RWPE1 (cell line): ENCODE data around the gene GALNTL6.
"Not testable (repeated sequence)": the region's sequence is repeated elsewhere in the genome, so short reads cannot be mapped to it uniquely, and the experiment has no call there.

ENCODE experiments used
- CTCF ChIA-PET: fragments of 350-600 bp; sonication (Branson Sonifier 250); formaldehyde crosslinking; extraction: SDS; loops from one replicate; lab custom pipeline; 2021; lab: Yijun Ruan, JAX
- POLR2A ChIA-PET: fragments of 400-600 bp; formaldehyde crosslinking; extraction: SDS; loops from one replicate; lab custom pipeline; 2020; ENCODE audit warnings: antibody characterized with exemption; ENCODE audit not compliant: low non-redundant PET; lab: Yijun Ruan, JAX
- DNase-seq: peaks from one replicate; pipeline ENCODE4 v3.0.0; 2012; ENCODE audit warnings: low spot score
- H3K27ac ChIP-seq: fragments of 450-650 bp; 2 replicates; pipeline ENCODE4 v1.5.1; 2017
- TF ChIP-seq, protein P1 (sequence below): fragments of 450-650 bp; conservative IDR thresholded peaks from 2 replicates; pipeline ENCODE4 v1.5.1; 2017; ENCODE audit warnings: low read depth, mild to moderate bottlenecking

The GALNTL6 gene

DNA sequence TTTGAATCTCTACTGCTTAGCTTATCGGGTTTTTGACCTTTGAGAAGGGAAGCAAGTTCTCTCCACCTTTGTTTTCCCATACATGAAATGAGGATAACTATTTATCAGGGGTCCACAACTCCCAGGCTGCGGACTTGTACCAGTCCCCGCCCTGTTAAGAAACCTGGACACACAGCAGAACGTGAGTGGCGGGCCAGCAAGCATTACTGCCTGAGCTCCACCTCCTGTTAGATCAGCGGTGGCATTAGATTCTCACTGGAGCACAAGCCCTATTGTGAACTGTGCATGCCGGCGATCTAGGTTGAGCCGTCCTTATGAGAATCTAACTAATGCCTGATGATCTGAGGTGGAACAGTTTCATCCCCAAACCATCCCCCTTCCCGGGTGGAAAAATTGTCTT, 579.5 kb downstream of the GALNTL6 start:
- no peak for DNase-seq
- ChIA-PET CTCF (no interaction called here), POLR2A (no interaction called here)
- no peak overlapping the region for H3K27ac ChIP-seq
- TF ChIP-seq, protein P1, sequence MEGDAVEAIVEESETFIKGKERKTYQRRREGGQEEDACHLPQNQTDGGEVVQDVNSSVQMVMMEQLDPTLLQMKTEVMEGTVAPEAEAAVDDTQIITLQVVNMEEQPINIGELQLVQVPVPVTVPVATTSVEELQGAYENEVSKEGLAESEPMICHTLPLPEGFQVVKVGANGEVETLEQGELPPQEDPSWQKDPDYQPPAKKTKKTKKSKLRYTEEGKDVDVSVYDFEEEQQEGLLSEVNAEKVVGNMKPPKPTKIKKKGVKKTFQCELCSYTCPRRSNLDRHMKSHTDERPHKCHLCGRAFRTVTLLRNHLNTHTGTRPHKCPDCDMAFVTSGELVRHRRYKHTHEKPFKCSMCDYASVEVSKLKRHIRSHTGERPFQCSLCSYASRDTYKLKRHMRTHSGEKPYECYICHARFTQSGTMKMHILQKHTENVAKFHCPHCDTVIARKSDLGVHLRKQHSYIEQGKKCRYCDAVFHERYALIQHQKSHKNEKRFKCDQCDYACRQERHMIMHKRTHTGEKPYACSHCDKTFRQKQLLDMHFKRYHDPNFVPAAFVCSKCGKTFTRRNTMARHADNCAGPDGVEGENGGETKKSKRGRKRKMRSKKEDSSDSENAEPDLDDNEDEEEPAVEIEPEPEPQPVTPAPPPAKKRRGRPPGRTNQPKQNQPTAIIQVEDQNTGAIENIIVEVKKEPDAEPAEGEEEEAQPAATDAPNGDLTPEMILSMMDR = no peak

DNA sequence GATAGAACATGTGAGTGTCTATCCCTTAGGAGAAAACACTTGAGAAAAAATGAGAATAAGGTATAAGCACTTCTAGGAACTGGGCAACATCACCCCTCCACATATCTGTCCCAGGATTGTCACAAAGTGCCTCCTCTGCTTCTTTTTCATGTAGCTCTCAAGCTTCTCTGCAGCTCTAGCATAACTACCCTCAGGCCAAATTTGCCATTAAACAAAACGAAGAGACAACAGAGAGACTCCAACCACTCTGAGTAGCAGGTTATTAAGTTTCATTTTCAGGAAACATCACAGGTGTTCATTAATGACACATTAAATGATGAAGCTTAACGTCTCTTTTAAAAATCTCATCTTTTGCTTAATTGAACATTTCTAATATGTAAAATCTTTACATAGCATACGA, 580.0 kb downstream of the GALNTL6 start:
- ChIA-PET CTCF (interaction anchor here (0.6 kb wide), 1 partner anchor 676 kb away, joined by 3 read pairs; no protein-coding TSS in a partner anchor), POLR2A (no interaction called here)
- no peak for DNase-seq
- no peak overlapping the region for H3K27ac ChIP-seq
- TF ChIP-seq, protein P1 = no peak

DNA sequence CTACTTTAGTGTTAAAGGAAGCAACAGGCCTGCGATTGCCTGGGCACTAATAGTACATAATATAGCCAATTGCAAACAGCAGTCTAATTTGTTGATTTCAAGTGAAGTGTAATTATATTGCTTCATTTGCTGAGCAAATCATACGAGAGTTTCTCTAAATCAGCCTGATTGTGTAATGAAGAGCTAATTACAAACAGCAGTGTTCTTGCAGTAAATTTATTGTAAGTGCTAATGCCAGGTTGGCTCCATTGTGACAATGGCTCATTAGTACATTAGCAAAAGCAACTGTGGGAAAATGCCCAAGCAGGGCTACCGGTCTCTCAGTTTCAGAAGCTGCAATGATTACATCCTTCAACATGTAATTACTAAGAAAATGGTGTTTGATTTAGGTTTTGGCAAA, 591.5 kb downstream of the GALNTL6 start:
- TF ChIP-seq, protein P1 = no peak
- DNase-seq = no peak
- ChIA-PET POLR2A (no interaction called here), CTCF (no interaction called here)
- no peak overlapping the region for H3K27ac ChIP-seq

DNA sequence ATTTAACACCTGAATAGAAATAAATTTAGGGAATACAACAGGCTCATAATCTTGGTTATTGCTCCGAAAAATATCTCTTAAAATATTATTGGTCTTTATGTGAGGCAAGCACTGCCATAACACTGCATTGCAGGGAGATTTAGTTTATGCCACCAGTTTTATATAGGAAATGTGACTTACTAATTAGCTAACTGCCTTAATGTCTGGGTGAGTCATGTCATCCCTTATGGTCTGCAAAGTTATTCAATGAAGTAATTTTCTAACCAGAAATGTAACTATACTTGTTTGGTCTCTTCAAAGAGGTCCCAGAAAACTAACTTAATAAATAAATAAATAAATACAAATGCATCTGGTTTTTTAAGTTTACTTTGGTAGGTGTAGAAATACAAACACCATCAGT, 597.2 kb downstream of the GALNTL6 start:
- no peak for DNase-seq
- CTCF ChIA-PET = no interaction called here
- H3K27ac ChIP-seq = no peak overlapping the region

DNA sequence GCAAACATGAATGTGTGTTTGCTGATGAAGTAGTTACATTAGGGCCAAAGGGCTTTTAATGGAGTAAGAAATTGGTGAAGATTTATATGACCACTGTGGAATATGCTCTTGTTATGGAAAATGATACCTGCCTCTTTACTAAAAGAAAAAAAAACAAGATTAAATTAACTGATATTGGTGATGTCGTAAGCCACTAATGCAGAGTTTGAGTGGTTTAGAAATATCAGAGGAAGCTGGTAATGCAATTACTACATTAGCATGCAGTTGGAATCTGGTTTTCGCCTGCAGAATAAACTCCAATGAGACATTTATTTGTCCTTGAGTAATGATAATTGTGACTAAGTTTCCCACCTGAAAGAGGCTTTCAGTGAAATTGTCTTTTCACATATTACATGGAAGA, 597.9 kb downstream of the GALNTL6 start:
- no peak overlapping the region for H3K27ac ChIP-seq
- ChIA-PET POLR2A (no interaction called here), CTCF (no interaction called here)
- no peak for DNase-seq
- TF ChIP-seq, protein P1 = no peak

More for the DNA sequence above, 597.2 kb downstream of the GALNTL6 start:
- TF ChIP-seq, protein P1 = no peak
- POLR2A ChIA-PET = no interaction called here

DNA sequence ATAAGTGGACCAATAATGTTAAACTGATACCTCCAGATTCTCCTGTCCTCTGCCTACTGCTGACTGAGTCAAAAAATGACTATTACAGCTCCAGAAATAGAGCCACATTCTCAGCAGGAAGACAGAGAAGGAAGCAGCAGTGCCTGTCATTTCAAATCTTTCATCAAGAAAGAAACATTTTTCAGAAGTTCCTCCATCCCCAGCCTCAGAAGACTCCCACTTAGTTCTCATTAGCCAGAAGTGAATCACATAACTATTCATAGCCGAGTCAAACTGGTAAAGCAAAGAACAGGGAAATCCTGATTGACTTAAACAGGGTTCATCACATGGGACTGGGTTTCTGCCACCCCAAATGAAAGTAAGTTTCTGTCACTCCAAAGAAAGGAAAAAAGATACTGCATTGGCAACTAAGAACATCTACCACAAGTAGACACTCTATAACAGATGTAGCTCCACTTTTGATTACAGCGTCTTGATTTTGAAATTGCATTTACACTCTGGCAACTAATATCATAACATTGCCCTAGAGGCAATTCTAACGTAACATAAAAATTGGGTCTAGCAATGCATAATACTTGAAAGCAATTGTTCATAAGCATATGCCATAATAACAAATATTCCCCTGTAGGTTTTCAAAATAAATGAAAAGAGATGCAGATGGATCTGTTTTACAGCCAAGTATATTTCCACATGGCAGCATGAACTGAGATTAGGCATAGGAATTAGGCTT, 599.8 kb downstream of the GALNTL6 start:
- no peak for DNase-seq
- ChIA-PET CTCF (no interaction called here), POLR2A (no interaction called here)
- H3K27ac ChIP-seq = no peak overlapping the region
- TF ChIP-seq, protein P1 = no peak

DNA sequence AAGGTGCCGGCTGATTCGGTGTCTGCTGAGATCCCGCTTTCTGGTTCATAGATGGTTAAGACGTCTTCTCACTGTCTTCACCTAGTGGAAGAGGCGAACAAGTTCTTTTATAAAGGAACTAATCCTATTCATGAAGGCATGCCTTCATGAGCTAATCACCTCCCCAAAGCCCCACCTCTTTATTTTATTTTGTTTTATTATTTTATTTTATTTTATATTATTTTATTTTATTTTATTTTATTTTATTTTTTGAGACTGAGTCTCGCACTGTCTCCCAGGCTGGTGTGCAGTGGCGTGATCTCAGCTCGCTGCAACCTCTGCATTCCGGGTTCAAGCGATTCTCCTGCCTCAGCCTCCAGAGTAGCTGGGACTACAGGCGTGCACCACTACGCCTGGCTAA, 615.8 kb downstream of the GALNTL6 start:
- POLR2A ChIA-PET, DNase-seq, H3K27ac ChIP-seq, CTCF ChIA-PET: not testable (repeated sequence)
